ENCODE data around the gene ERICH2. TPM values are rescaled to one million over a fixed set of nuclear protein-coding genes. Genes with fewer than 3 reads are reported as not detected.
A peak's percentile ranks its signal among the peaks of the same experiment; 100 is the strongest.

ERICH2 gene
- total RNA-seq, 1 experiment from 2014 or later, result 0.74 TPM

DNA sequence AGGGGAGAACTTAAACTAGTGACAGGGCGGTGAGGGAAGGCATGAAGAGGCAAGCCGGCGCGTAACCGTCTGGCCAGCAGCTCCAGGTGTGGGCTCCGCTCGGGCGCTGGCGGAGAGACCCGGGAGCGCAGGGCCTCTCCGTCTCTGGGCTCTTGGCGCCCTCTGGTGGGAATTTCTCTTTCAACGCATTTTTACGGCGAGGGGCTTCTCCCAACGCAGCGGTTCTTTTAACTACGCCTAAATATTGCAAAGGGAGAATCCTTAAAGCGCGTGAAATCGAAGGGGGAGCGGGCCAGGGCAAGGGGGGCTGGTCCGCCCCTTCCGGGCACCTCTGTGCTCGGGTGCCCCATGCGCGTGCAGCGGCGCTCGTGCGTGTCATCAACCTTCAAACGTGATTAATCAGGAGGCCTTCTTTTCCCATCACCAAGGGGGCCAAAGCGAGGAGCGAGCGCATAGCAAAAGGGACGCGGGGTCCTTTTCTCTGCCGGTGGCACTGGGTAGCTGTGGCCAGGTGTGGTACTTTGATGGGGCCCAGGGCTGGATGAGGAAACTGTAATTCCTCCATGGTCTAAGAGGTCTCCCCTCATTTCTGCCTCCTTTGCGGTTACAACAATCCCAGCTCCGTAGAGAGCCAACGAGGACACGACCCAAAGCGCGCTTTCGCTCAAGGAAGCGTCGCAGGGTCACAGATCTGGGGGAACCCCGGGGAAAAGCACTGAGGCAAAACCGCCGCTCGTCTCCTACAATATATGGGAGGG is 45.7 kb downstream of the ERICH2 start:
- POLR2A ChIA-PET, result no interaction called here
- no TSS peak for BruUV-seq (replicated peaks)
- Histone ChIP-seq H3K36me3 (ENCODE audit: control insufficient read depth, insufficient read depth, low read length) (no peaks in the 10 kb centered on the region; the same call in 1 of the 2 replicates), H3K27me3 (ENCODE audit: control insufficient read depth, insufficient read depth, low read length) (no peaks in the 10 kb centered on the region; the same call in none of the 2 replicates), H3K4me1 (ENCODE audit: control insufficient read depth, insufficient read depth, low read length) (peaks cover 10% of the 10 kb centered on the region), H3K4me3 (ENCODE audit: low read depth in 2 of 2, low read length in 2 of 2) (peak overlapping the region; percentile 68 to 92), H3K27ac (ENCODE audit: low read length) (peak overlapping the region; percentile 79), H3K9me3 (ENCODE audit: control insufficient read depth, insufficient read depth, low read depth, low read length) (no peaks in the 10 kb centered on the region)
- ATAC-seq (peak; percentile 72), DNase-seq (ENCODE audit: low read depth, low spot score) (no peak)
- TF ChIP-seq CTCF (IDR thresholded peaks at IDR 0.05) (peak; percentile 93), REST (IDR thresholded peaks at IDR 0.05; ENCODE audit: insufficient read depth in 1 of 2, low read depth in 2 of 2, low read length in 1 of 2) (no peak)
- in situ Hi-C loops (cut with HindIII; ENCODE audit: low pct_unique_long_range_greater_than_20kb, low sequenced_read_pairs) (no loop called here), intact Hi-C loops (cut with micrococcal nuclease; ENCODE audit: unreplicated experiment) (loop anchor here (5.0 to 10.0 kb wide), 3 partner anchors 101 to 579 kb away; partner anchors contain the start of gene SP5)
- CTCF ChIA-PET, result interaction anchor here (0.7 to 2.1 kb wide), 6 partner anchors 10 to 579 kb away, joined by 3 to 9 read pairs (median 3); no protein-coding TSS in a partner anchor

DNA sequence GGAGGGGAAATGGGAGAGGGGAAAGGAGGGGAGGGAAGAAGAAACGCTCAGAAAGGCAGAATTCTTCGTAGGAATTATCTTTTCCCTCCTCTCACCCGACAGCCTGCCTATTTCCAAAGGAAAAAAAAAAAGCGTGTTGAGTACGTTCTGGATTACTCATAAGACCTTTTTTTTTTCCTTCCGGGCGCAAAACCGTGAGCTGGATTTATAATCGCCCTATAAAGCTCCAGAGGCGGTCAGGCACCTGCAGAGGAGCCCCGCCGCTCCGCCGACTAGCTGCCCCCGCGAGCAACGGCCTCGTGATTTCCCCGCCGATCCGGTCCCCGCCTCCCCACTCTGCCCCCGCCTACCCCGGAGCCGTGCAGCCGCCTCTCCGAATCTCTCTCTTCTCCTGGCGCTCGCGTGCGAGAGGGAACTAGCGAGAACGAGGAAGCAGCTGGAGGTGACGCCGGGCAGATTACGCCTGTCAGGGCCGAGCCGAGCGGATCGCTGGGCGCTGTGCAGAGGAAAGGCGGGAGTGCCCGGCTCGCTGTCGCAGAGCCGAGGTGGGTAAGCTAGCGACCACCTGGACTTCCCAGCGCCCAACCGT is 46.4 kb downstream of the ERICH2 start, which contains the start of gene GAD1:
TSS of gene GAD1 (plus strand) at position 384 of the 589 bp plus-strand sequence. CDS start 1,705 bp downstream, outside the sequence.
- Histone ChIP-seq H3K4me3 (ENCODE audit: low read depth in 2 of 2, low read length in 2 of 2) (peak within 1 kb of the TSS; percentile 68 to 92), H3K27ac (ENCODE audit: low read length) (peak within 1 kb of the TSS; percentile 81), H3K4me1 (ENCODE audit: control insufficient read depth, insufficient read depth, low read length) (peaks cover 10% of the 10 kb centered on the region), H3K9me3 (ENCODE audit: control insufficient read depth, insufficient read depth, low read depth, low read length) (no peaks in the 10 kb centered on the region), H3K36me3 (ENCODE audit: control insufficient read depth, insufficient read depth, low read length) (no peaks in the 10 kb centered on the region; the same call in 1 of the 2 replicates), H3K27me3 (ENCODE audit: control insufficient read depth, insufficient read depth, low read length) (no peaks in the 10 kb centered on the region; the same call in none of the 2 replicates)
- no TSS peak for BruUV-seq (replicated peaks)
- ChIA-PET POLR2A (interaction anchor here (0.7 kb wide), 1 partner anchor 408 kb away, joined by 9 read pairs; no protein-coding TSS in a partner anchor), CTCF (interaction anchor here (0.7 to 2.1 kb wide), 6 partner anchors 9 to 510 kb away, joined by 3 to 9 read pairs (median 4); partner anchors contain the start of gene GORASP2)
- intact Hi-C loops (cut with micrococcal nuclease; ENCODE audit: unreplicated experiment), result loop anchor here (5.0 to 10.0 kb wide), 3 partner anchors 102 to 579 kb away; partner anchors contain the start of gene SP5
- in situ Hi-C loops (cut with HindIII; ENCODE audit: low pct_unique_long_range_greater_than_20kb, low sequenced_read_pairs), result no loop called here
- TF ChIP-seq TCF7L2 (IDR thresholded peaks at IDR 0.05; ENCODE audit: low read depth, low read length) (no peak), REST (IDR thresholded peaks at IDR 0.05; ENCODE audit: insufficient read depth in 1 of 2, low read depth in 2 of 2, low read length in 1 of 2) (no peak), CTCF (IDR thresholded peaks at IDR 0.05) (no peak), SIN3A (IDR thresholded peaks at IDR 0.05; ENCODE audit: borderline replicate concordance, insufficient read depth, low read depth, low read length) (peak; percentile 74; the same call in 1 of the 2 replicates)
- ATAC-seq (peak; percentile 82), DNase-seq (ENCODE audit: low read depth, low spot score) (no peak)
